IPS DF 4.7 (cell line): Measurements from ENCODE around the gene MAN2C1.
A peak's percentile ranks its signal among the peaks of the same experiment; 100 is the strongest.

ENCODE experiments used
- DNase-seq: peaks from one replicate; pipeline ENCODE4 v3.0.0-alpha.2; 2013; ENCODE audit warnings: low spot score; ENCODE audit errors: extremely low read depth

Gene MAN2C1

DNA sequence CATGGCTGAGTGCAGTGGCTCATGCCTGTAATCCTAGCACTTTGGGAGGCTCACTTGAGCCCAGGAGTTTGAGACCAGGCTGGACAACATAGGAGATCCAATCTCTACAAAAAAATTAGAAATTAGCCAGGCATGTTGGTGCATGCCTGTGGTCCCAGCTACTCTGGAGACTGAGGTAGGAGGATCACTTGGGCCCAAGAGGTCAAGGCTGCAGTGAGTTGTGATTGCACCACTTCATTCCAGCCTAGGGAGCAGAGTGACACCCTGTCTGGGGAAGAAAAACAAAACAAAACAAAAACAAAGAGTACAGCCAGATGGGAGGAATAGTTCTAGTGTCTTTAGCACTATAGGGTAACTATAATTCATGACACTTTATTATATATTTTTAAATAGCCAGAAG is 58.7 kb downstream of the MAN2C1 start:
- DNase-seq, result no peak

DNA sequence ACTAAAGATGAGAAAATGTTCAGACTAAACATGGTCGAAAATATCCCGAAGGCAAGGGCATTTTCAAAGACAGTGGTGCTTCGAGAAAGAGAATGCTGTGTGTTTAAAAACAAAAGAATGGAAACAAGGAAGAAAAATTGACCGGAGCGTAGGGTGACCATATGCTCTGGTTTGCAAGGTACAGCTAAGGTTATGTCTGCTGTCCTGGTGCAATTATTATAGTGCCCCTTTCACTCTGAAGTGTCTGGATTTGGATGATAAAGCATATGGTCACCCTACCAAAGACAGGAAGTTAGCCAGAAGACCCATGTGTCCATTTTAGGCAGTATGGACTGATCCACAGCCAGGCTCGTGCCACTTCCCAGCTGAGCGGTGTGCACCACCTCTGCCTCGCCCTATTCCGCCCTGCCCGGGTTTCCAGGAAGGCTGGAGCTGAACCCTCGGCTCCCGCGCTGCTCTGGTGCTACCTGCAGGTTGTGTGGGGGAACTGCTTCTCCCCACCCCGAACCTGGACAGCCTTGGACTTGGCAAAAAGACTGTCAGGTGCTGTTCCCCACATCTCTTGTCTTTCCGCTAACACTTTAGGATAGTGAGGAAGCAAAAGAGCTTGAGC is 60.5 kb downstream of the MAN2C1 start:
- DNase-seq, result peak; percentile 38

DNA sequence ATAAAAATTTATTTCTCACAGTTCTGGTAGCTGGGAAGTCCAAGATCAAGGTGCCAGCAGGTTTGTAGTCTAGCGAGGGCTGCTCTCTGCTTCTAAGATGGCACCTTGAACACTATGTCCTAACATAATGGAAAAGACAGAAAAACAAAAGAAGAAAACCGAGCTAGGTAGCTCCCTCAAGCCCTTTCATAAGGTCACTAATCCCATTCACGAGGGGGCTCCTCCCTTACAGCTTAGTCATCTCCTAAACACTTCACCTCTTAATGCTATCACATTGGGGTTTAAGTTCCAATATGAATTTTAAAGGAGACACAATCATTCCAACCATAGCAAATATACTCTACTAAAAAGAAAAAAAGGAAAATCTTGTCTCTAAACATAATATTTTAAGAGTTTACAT is 62.2 kb downstream of the MAN2C1 start:
- no peak for DNase-seq
